Activated B cell treated with CpG ODN at 0.5 μM for 24 hours (primary cell): ENCODE data around the gene MASP1. TPM values are rescaled to one million over a fixed set of nuclear protein-coding genes. Genes with fewer than 3 reads are reported as not detected.

Experiments used
- ATAC-seq: fragments of 200-7000 bp; cut with Tn5 transposase; one replicate; pipeline ENCODE4 v1.10.0; 2021; ENCODE audit warnings: low read depth, mild to moderate bottlenecking, moderate library complexity
- CTCF ChIA-PET: fragments of 350-600 bp; sonication (Branson Sonifier 250); formaldehyde crosslinking; loops from one replicate; lab custom pipeline; 2021; ENCODE audit warnings: antibody characterized with exemption; lab: Charles Lee
- POLR2A ChIA-PET: fragments of 350-600 bp; sonication (Branson Sonifier 250); formaldehyde crosslinking; loops from one replicate; lab custom pipeline; 2021; ENCODE audit warnings: antibody characterized with exemption; lab: Charles Lee
- DNase-seq: peaks from one replicate; pipeline ENCODE4 v3.0.0; 2022
- H3K27ac Mint-ChIP-seq: one replicate; pipeline ENCODE4 v1.8.0; 2020; ENCODE audit warnings: mixed read lengths
- H3K27me3 Mint-ChIP-seq: one replicate; pipeline ENCODE4 v1.8.0; 2021; ENCODE audit warnings: mixed read lengths
- H3K36me3 Mint-ChIP-seq: one replicate; pipeline ENCODE4 v1.8.0; 2021; ENCODE audit warnings: low read depth, mixed read lengths
- H3K4me1 Mint-ChIP-seq: one replicate; pipeline ENCODE4 v1.8.0; 2021; ENCODE audit warnings: mixed read lengths
- H3K4me3 Mint-ChIP-seq: one replicate; pipeline ENCODE4 v1.8.0; 2020; ENCODE audit warnings: mild to moderate bottlenecking, mixed read lengths
- H3K9me3 Mint-ChIP-seq: one replicate; pipeline ENCODE4 v1.8.0; 2020; ENCODE audit warnings: mixed read lengths
- intact Hi-C: fragments of 100-400 bp; cut with micrococcal nuclease; formaldehyde crosslinking; loops from one replicate; pipeline ENCODE4 v1.15.1; 2024
- total RNA-seq: library from RNA; stranded (reverse); gene quantifications from 2 replicates; pipeline ENCODE4 v1.2.3, GENCODE V29; 2022
- TF ChIP-seq, protein P1 (sequence below): fragments of 200-600 bp; IDR thresholded peaks from one replicate; pipeline ENCODE4 v1.8.0; 2022; ENCODE audit warnings: antibody characterized with exemption, mild to moderate bottlenecking

The MASP1 gene
- total RNA-seq, 1 donor from 2014 or later, result not detected

- Mint-ChIP-seq H3K4me1 (no peaks in the 10 kb centered on the region), H3K9me3 (no peaks in the 10 kb centered on the region), H3K4me3 (no peak overlapping the region), H3K27ac (no peak overlapping the region), H3K27me3 (peaks cover 21% of the 10 kb centered on the region), H3K36me3 (no peaks in the 10 kb centered on the region)
- no peak for DNase-seq
- ATAC-seq, result no peak
- CTCF ChIA-PET, result interaction anchor here (1.6 kb wide), 1 partner anchor 456 kb away, joined by 8 read pairs; no protein-coding TSS in a partner anchor
- POLR2A ChIA-PET, result interaction anchor here (0.6 kb wide), 2 partner anchors 12 to 741 kb away, joined by 3 to 5 read pairs; no protein-coding TSS in a partner anchor
- intact Hi-C loops, result loop anchor here (10.0 kb wide), 1 partner anchor 1921 kb away; no protein-coding TSS in a partner anchor
- TF ChIP-seq, protein P1, sequence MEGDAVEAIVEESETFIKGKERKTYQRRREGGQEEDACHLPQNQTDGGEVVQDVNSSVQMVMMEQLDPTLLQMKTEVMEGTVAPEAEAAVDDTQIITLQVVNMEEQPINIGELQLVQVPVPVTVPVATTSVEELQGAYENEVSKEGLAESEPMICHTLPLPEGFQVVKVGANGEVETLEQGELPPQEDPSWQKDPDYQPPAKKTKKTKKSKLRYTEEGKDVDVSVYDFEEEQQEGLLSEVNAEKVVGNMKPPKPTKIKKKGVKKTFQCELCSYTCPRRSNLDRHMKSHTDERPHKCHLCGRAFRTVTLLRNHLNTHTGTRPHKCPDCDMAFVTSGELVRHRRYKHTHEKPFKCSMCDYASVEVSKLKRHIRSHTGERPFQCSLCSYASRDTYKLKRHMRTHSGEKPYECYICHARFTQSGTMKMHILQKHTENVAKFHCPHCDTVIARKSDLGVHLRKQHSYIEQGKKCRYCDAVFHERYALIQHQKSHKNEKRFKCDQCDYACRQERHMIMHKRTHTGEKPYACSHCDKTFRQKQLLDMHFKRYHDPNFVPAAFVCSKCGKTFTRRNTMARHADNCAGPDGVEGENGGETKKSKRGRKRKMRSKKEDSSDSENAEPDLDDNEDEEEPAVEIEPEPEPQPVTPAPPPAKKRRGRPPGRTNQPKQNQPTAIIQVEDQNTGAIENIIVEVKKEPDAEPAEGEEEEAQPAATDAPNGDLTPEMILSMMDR, result no peak
Observed at GRCh38 chr3:187223799-187224198, 67.7 kb downstream of the MASP1 start.

DNA sequence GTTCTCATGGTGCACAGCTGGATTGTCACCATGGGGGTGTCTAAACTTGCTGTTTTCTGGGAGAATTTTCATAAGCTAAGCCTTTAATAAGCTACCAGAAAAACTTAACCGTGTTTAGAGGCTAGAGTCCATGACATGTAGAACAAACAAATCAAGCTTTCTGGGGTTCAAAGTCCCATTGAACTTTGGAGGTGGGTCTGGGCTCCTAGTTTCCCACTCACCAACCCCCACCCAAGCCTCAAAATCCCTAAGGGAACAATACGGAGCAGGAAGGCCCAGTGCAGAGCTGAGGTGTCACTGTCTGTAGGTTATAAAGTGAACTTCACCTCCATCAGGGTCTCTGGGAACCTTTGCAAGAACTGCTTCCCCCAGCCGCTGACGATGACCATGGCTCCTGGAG lies 68.7 kb downstream of the MASP1 start:
- Mint-ChIP-seq H3K27ac (no peak overlapping the region), H3K9me3 (no peaks in the 10 kb centered on the region), H3K36me3 (no peaks in the 10 kb centered on the region), H3K4me3 (no peak overlapping the region), H3K27me3 (peaks cover 22% of the 10 kb centered on the region), H3K4me1 (no peaks in the 10 kb centered on the region)
- ChIA-PET CTCF (interaction anchor here (1.6 kb wide), 1 partner anchor 457 kb away, joined by 8 read pairs; no protein-coding TSS in a partner anchor), POLR2A (interaction anchor here (0.6 kb wide), 1 partner anchor 104 kb away, joined by 3 read pairs; no protein-coding TSS in a partner anchor)
- intact Hi-C loops, result loop anchor here (10.0 kb wide), 1 partner anchor 1922 kb away; no protein-coding TSS in a partner anchor
- TF ChIP-seq, protein P1, result no peak
- DNase-seq, result no peak
- ATAC-seq, result no peak

- peaks cover 10% of the 10 kb centered on the region for H3K27me3 Mint-ChIP-seq
- TF ChIP-seq, protein P1, result no peak
- intact Hi-C loops, result no loop called here
- H3K9me3 Mint-ChIP-seq, result no peaks in the 10 kb centered on the region
- no peak overlapping the region for H3K4me3 Mint-ChIP-seq
- H3K4me1 Mint-ChIP-seq, result no peaks in the 10 kb centered on the region
- CTCF ChIA-PET, result no interaction called here
- no peak overlapping the region for H3K27ac Mint-ChIP-seq
- POLR2A ChIA-PET, result no interaction called here
- no peak for ATAC-seq
- H3K36me3 Mint-ChIP-seq, result no peaks in the 10 kb centered on the region
- no peak for DNase-seq
Observed at GRCh38 chr3:187215460-187215859, 76.1 kb downstream of the MASP1 start.

DNA sequence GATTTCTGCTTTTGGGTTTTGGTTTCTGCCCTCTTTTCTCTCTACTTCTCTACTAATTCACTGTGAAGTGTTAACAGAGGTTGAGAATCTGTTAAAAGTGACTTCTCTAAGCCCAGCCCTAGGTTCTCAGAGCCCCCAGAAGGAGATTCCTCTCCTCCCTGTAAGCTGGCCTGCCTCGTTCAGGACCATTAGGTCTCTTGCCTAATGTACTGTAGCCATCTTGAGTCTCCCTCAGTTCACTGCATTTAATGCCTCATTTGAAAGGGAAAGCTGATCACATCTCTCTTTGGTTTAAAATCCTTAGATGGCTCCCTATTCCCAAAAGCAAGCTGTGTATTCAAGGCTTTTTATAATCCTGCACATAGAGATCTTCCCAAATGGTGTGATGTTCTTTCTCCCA lies 77.9 kb downstream of the MASP1 start:
- Mint-ChIP-seq H3K4me3 (no peak overlapping the region), H3K4me1 (no peaks in the 10 kb centered on the region), H3K9me3 (no peaks in the 10 kb centered on the region), H3K36me3 (no peaks in the 10 kb centered on the region), H3K27me3 (peaks cover 8% of the 10 kb centered on the region), H3K27ac (no peak overlapping the region)
- intact Hi-C loops, result no loop called here
- ATAC-seq, result no peak
- ChIA-PET CTCF (no interaction called here), POLR2A (no interaction called here)
- DNase-seq, result no peak
- TF ChIP-seq, protein P1, result no peak

GRCh38 chr3:187212705-187213104 lies 78.8 kb downstream of the MASP1 start:
- peaks cover 3% of the 10 kb centered on the region for H3K27me3 Mint-ChIP-seq
- DNase-seq (no peak), ATAC-seq (no peak)
- intact Hi-C loops, result no loop called here
- TF ChIP-seq, protein P1, result no peak
- ChIA-PET POLR2A (no interaction called here), CTCF (no interaction called here)
- no peaks in the 10 kb centered on the region for H3K9me3 Mint-ChIP-seq
- H3K4me1 Mint-ChIP-seq, result no peaks in the 10 kb centered on the region
- H3K4me3 Mint-ChIP-seq, result no peak overlapping the region
- no peaks in the 10 kb centered on the region for H3K36me3 Mint-ChIP-seq
- no peak overlapping the region for H3K27ac Mint-ChIP-seq
